OCI-LY7 (cell line): Measurements from ENCODE around the gene BFSP1. TPM values are rescaled to one million over a fixed set of nuclear protein-coding genes. Genes with fewer than 3 reads are reported as not detected.

ENCODE experiments used
- BruUV-seq: library from RNA; stranded (reverse); fragments of 400-500 nt; replicated peaks from 2 replicates; lab custom pipeline; 2021; lab: Mats Ljungman, UMichigan
- CTCF ChIA-PET: fragments of 300-600 bp; sonication (Branson Sonifier 250); formaldehyde crosslinking; loops from one replicate; lab custom pipeline; 2022; ENCODE audit warnings: antibody characterized with exemption; ENCODE audit not compliant: unreplicated experiment; lab: Charles Lee
- POLR2A ChIA-PET: fragments of 300-600 bp; sonication (Branson Sonifier 250); formaldehyde crosslinking; loops from one replicate; lab custom pipeline; 2022; ENCODE audit warnings: antibody characterized with exemption; lab: Charles Lee
- DNase-seq: peaks from one replicate; pipeline ENCODE4 v3.0.0-alpha.2; 2015; ENCODE audit warnings: low spot score
- H2AFZ ChIP-seq: fragments of 200-600 bp; sonication (generic), shearing (Covaris generic); 2 replicates; pipeline ENCODE4 v1.6.1; 2014; ENCODE audit warnings: mild to moderate bottlenecking, antibody characterized with exemption, low read length, moderate library complexity
- H3K27ac ChIP-seq: fragments of 200-600 bp; sonication (generic); 2 replicates; pipeline ENCODE4 v1.5.1; 2014; ENCODE audit warnings: mixed run types, low read depth, mild to moderate bottlenecking, moderate library complexity, low read length, inconsistent platforms; ENCODE audit not compliant: poor library complexity, severe bottlenecking
- H3K36me3 ChIP-seq: fragments of 200-600 bp; sonication (generic); 2 replicates; pipeline ENCODE4 v1.6.1; 2014; ENCODE audit warnings: mild to moderate bottlenecking, antibody characterized with exemption, low read length, moderate library complexity, mixed read lengths; ENCODE audit not compliant: insufficient read depth
- H3K4me1 ChIP-seq: fragments of 200-600 bp; sonication (generic); 2 replicates; pipeline ENCODE4 v1.5.1; 2014; ENCODE audit warnings: mild to moderate bottlenecking, low read length; ENCODE audit not compliant: insufficient read depth, poor library complexity, severe bottlenecking
- H3K4me2 ChIP-seq: fragments of 200-600 bp; sonication (generic); 2 replicates; pipeline ENCODE4 v1.6.1; 2014; ENCODE audit warnings: mild to moderate bottlenecking, low read length
- H3K4me3 ChIP-seq: fragments of 200-600 bp; sonication (generic); 2 replicates; pipeline ENCODE4 v1.5.1; 2014; ENCODE audit warnings: mild to moderate bottlenecking, low read depth, low read length; ENCODE audit not compliant: poor library complexity, severe bottlenecking
- H3K79me2 ChIP-seq: fragments of 200-600 bp; sonication (generic); 2 replicates; pipeline ENCODE4 v1.6.1; 2016; ENCODE audit warnings: low read depth, mild to moderate bottlenecking, low read length, moderate library complexity, mixed read lengths; ENCODE audit not compliant: insufficient read depth
- H3K9me2 ChIP-seq: fragments of 200-600 bp; sonication (generic); 2 replicates; pipeline ENCODE4 v1.6.1; 2016; ENCODE audit warnings: mild to moderate bottlenecking, low read length, mixed read lengths; ENCODE audit not compliant: insufficient read depth
- H3K9me3 ChIP-seq: fragments of 200-600 bp; sonication (generic); 2 replicates; pipeline ENCODE4 v1.6.1; 2014; ENCODE audit warnings: mild to moderate bottlenecking, mixed run types, low read length, mixed read lengths
- H4K20me1 ChIP-seq: fragments of 200-600 bp; sonication (generic); 2 replicates; pipeline ENCODE4 v1.6.1; 2014; ENCODE audit warnings: mild to moderate bottlenecking, antibody characterized with exemption, low read length, moderate library complexity, mixed read lengths; ENCODE audit not compliant: insufficient read depth
- EZH2phosphoT487 ChIP-seq: fragments of 200-600 bp; sonication (generic); IDR thresholded peaks from 2 replicates; pipeline ENCODE4 v1.6.1; 2018; ENCODE audit warnings: low read depth, borderline replicate concordance, mild to moderate bottlenecking, mixed run types, antibody characterized with exemption, low read length, moderate library complexity, mixed read lengths
- intact Hi-C: fragments of 100-400 bp; cut with micrococcal nuclease; formaldehyde crosslinking; loops from one replicate; pipeline ENCODE4 v1.10.0; 2022; ENCODE audit not compliant: unreplicated experiment
- total RNA-seq, 2 experiments: library from RNA; depleted of rRNA in 1 of 2; stranded (reverse); fragments of >200 nt in 1 of 2; shearing (Covaris generic) in 1 of 2; gene quantifications; 2 replicates each; pipeline ENCODE4 v1.2.3, GENCODE V29; 2014 to 2022
- TF ChIP-seq, protein P1 (sequence below): fragments of 200-600 bp; sonication (generic); conservative IDR thresholded peaks from 2 replicates; pipeline ENCODE4 v1.5.1; 2014; ENCODE audit warnings: mild to moderate bottlenecking, antibody characterized with exemption, low read length, moderate library complexity, mixed read lengths

Gene BFSP1
- total RNA-seq, 2 experiments from 2014 or later, result not detected

DNA sequence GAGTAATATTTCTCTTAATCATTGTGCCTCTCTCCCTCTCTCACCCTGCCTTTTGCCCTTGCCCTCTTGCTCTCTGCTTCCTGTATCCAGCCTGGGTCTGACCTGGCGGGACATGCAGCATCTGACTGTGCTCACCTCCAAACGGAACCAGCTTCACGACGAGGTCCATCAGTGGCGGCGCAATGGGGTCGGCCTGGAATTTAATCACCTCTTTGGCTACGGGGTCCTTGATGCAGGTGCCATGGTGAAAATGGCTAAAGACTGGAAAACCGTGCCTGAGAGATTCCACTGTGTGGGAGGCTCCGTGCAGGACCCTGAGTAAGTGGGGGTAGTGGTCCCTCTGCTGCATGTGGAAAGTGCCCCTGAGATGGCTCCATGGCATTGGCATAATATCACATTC is 65.9 kb downstream of the BFSP1 start:
- Histone ChIP-seq H3K79me2 (no peaks in the 10 kb centered on the region), H4K20me1 (no peaks in the 10 kb centered on the region), H3K4me2 (no peak overlapping the region), H3K9me3 (no peaks in the 10 kb centered on the region), H3K9me2 (no peaks in the 10 kb centered on the region), H3K4me3 (no peak overlapping the region), H3K36me3 (no peaks in the 10 kb centered on the region), H3K4me1 (no peaks in the 10 kb centered on the region), H2AFZ (no peak overlapping the region), H3K27ac (no peak overlapping the region)
- TF ChIP-seq, protein P1, sequence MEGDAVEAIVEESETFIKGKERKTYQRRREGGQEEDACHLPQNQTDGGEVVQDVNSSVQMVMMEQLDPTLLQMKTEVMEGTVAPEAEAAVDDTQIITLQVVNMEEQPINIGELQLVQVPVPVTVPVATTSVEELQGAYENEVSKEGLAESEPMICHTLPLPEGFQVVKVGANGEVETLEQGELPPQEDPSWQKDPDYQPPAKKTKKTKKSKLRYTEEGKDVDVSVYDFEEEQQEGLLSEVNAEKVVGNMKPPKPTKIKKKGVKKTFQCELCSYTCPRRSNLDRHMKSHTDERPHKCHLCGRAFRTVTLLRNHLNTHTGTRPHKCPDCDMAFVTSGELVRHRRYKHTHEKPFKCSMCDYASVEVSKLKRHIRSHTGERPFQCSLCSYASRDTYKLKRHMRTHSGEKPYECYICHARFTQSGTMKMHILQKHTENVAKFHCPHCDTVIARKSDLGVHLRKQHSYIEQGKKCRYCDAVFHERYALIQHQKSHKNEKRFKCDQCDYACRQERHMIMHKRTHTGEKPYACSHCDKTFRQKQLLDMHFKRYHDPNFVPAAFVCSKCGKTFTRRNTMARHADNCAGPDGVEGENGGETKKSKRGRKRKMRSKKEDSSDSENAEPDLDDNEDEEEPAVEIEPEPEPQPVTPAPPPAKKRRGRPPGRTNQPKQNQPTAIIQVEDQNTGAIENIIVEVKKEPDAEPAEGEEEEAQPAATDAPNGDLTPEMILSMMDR, result no peak
- no peak for TF ChIP-seq EZH2phosphoT487
- intact Hi-C loops, result loop anchor here (10.0 kb wide), 1 partner anchor 1480 kb away; no protein-coding TSS in a partner anchor
- POLR2A ChIA-PET, result no interaction called here
- CTCF ChIA-PET, result no interaction called here
- DNase-seq, result no peak
- BruUV-seq, result no TSS peak

DNA sequence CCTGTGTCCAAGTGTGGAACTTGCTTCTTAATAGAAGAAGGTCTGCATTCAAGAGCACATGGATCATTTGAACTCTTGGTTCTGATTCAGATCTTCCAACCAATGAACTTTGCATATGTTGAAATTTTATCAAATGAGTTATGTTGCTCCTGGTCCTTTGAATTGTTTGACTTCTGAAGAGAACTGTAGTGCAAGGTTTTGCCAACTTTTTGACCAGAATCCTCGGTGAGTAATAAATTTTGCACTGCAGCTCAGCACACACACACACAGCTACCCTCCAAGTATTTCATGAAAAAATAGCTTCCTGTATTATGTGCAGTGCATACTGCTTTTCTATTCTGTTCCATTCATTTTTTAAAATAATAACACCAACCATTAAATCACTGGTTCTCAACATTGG is 67.5 kb downstream of the BFSP1 start:
- DNase-seq, result no peak
- Histone ChIP-seq H2AFZ (no peak overlapping the region), H3K4me1 (no peaks in the 10 kb centered on the region), H3K36me3 (no peaks in the 10 kb centered on the region), H3K4me2 (no peak overlapping the region), H3K27ac (no peak overlapping the region), H3K4me3 (no peak overlapping the region), H4K20me1 (no peaks in the 10 kb centered on the region), H3K9me3 (no peaks in the 10 kb centered on the region), H3K79me2 (no peaks in the 10 kb centered on the region), H3K9me2 (no peaks in the 10 kb centered on the region)
- BruUV-seq, result no TSS peak
- ChIA-PET POLR2A (interaction anchor here (0.6 kb wide), 1 partner anchor 578 kb away, joined by 4 read pairs; no protein-coding TSS in a partner anchor), CTCF (no interaction called here)
- intact Hi-C loops, result loop anchor here (10.0 kb wide), 1 partner anchor 1481 kb away; no protein-coding TSS in a partner anchor
- no peak for TF ChIP-seq EZH2phosphoT487
- TF ChIP-seq, protein P1, result no peak

DNA sequence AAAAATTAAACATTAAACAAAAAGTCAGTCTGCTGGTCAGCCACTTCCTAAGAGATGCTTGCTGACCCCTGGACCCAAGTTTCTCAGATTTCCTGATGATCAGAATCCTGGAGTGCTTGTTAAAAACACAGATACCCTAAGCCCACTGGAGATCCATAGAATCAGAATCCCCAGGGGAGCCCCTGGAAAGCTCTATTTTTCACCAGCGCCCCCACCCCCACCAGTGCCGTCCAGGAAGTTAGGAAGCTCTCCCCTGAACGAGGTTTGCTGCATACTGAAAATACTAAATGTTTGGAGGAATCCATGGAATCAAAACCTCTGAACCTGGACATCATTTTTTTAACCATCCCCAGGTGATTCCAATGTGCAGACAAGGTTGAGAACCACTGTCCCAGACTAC is 69.2 kb downstream of the BFSP1 start:
- intact Hi-C loops, result loop anchor here (10.0 kb wide), 1 partner anchor 1483 kb away; no protein-coding TSS in a partner anchor
- no peaks in the 10 kb centered on the region for H3K36me3 ChIP-seq
- POLR2A ChIA-PET, result interaction anchor here (0.7 kb wide), 1 partner anchor 9 kb away, joined by 3 read pairs; no protein-coding TSS in a partner anchor
- H3K4me3 ChIP-seq, result no peak overlapping the region
- H3K9me2 ChIP-seq, result no peaks in the 10 kb centered on the region
- CTCF ChIA-PET, result no interaction called here
- no peaks in the 10 kb centered on the region for H3K9me3 ChIP-seq
- H3K27ac ChIP-seq, result no peak overlapping the region
- no peak overlapping the region for H2AFZ ChIP-seq
- no peak for TF ChIP-seq EZH2phosphoT487
- TF ChIP-seq, protein P1, result no peak
- DNase-seq, result no peak
- H3K4me2 ChIP-seq, result no peak overlapping the region
- no peaks in the 10 kb centered on the region for H3K4me1 ChIP-seq
- no TSS peak for BruUV-seq
- no peaks in the 10 kb centered on the region for H4K20me1 ChIP-seq
- H3K79me2 ChIP-seq, result no peaks in the 10 kb centered on the region
